ENCODE measurements around the gene CD46. TPM values are rescaled to one million over a fixed set of nuclear protein-coding genes. Genes with fewer than 3 reads are reported as not detected.
A peak's percentile ranks its signal among the peaks of the same experiment; 100 is the strongest.

The CD46 gene
- total RNA-seq, 1 experiment from 2014 or later = 100 TPM

DNA sequence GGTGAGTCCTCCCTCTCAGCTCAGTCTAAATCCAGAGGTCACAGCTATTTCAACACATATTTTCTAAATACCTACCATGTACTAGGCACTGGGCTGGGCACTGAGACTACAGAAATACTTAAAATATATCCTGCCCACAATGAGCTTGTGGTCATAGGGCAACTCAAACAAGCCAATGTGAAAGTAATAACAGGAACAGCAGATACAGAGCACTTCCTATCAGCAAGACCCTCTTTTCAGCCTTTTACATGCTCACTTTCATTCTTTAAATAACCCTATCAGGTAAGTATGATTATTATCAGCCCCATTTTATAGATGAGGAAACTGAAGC lies 87.2 kb downstream of the CD46 start:
- H3K79me2 ChIP-seq (ENCODE audit: insufficient read depth, low read length) = peaks cover 30% of the 10 kb centered on the region; the same call in 1 of the 2 replicates
- H3K9me3 ChIP-seq (ENCODE audit: control insufficient read depth in 1 of 2, insufficient read depth in 1 of 2, low read depth in 1 of 2, low read length in 2 of 2) = no peaks in the 10 kb centered on the region
- H3K4me2 ChIP-seq (ENCODE audit: low read length) = no peak overlapping the region
- H3K36me3 ChIP-seq (ENCODE audit: control insufficient read depth in 1 of 2, insufficient read depth in 2 of 2, low read length in 2 of 2) = no peaks in the 10 kb centered on the region
- TF ChIP-seq SIN3A (IDR thresholded peaks at IDR 0.05; ENCODE audit: low read depth) (no peak), POLR2A (IDR thresholded peaks at IDR 0.05; ENCODE audit: borderline replicate concordance, extremely low read depth, insufficient read depth, insufficient read length) (no peak), EZH2 (IDR thresholded peaks at IDR 0.05) (no peak), YY1 (IDR thresholded peaks at IDR 0.05; ENCODE audit: extremely low read depth, insufficient replicate concordance, low read depth, low read length) (no peak)
- no peak overlapping the region for H3K9ac ChIP-seq (ENCODE audit: low read length)
- H3K4me1 ChIP-seq (ENCODE audit: control insufficient read depth in 1 of 2, insufficient read depth in 2 of 2, low read length in 2 of 2) = no peaks in the 10 kb centered on the region
- BruUV-seq (replicated peaks) = no TSS peak
- H3K9me2 ChIP-seq (ENCODE audit: insufficient read depth) = no peaks in the 10 kb centered on the region
- ChIA-PET CTCF (no interaction called here), RAD21 (ENCODE audit: low non-redundant PET in 1 of 2, low total read pairs in 2 of 2, uncharacterized antibody in 2 of 2, unreplicated experiment in 2 of 2) (no interaction called here), POLR2A (no interaction called here)
- H3K4me3 ChIP-seq (replicated peaks in 1 of 2; ENCODE audit: low read depth in 1 of 2, low read length in 2 of 2) = no peak overlapping the region
- no peaks in the 10 kb centered on the region for H3K27me3 ChIP-seq (ENCODE audit: insufficient read depth, low read length)
- intact Hi-C loops (cut with micrococcal nuclease) = no loop called here
- no peak overlapping the region for H3K27ac ChIP-seq (ENCODE audit: low read depth, low read length)
- no peaks in the 10 kb centered on the region for H4K20me1 ChIP-seq (ENCODE audit: insufficient read depth)
- H2AFZ ChIP-seq (ENCODE audit: low read depth, low read length, poor library complexity, severe bottlenecking) = no peak overlapping the region
- DNase-seq (ENCODE audit: low read depth, low spot score) = no peak
- no peak for ATAC-seq

DNA sequence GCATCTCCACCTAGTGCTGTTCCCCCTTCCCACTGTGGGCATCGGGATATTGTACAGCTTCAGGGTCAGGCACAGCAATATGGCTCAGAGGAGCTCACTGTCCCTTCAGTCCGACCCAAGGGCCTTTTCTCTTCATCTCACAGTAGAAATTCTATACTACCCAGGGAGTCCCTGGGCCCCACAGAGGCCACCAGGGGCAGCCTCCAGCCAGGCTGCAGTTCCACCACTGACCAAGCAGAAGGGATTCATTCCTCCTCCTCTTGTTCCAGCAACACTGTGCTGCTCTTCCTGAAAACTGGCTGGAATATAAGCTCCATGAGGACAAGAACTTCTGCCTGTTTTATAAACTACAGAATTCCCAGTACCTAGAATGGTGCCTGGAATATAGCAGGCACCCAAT lies 88.5 kb downstream of the CD46 start:
- intact Hi-C loops (cut with micrococcal nuclease) = no loop called here
- Histone ChIP-seq H3K36me3 (ENCODE audit: control insufficient read depth in 1 of 2, insufficient read depth in 2 of 2, low read length in 2 of 2) (no peaks in the 10 kb centered on the region), H4K20me1 (ENCODE audit: insufficient read depth) (no peaks in the 10 kb centered on the region), H3K9ac (ENCODE audit: low read length) (no peak overlapping the region), H3K4me2 (ENCODE audit: low read length) (no peak overlapping the region), H3K27ac (ENCODE audit: low read depth, low read length) (no peak overlapping the region), H3K4me3 (replicated peaks in 1 of 2; ENCODE audit: low read depth in 1 of 2, low read length in 2 of 2) (no peak overlapping the region), H3K4me1 (ENCODE audit: control insufficient read depth in 1 of 2, insufficient read depth in 2 of 2, low read length in 2 of 2) (no peaks in the 10 kb centered on the region), H3K79me2 (ENCODE audit: insufficient read depth, low read length) (peaks cover 36% of the 10 kb centered on the region; the same call in 1 of the 2 replicates), H3K9me2 (ENCODE audit: insufficient read depth) (no peaks in the 10 kb centered on the region), H2AFZ (ENCODE audit: low read depth, low read length, poor library complexity, severe bottlenecking) (no peak overlapping the region), H3K27me3 (ENCODE audit: insufficient read depth, low read length) (no peaks in the 10 kb centered on the region), H3K9me3 (ENCODE audit: control insufficient read depth in 1 of 2, insufficient read depth in 1 of 2, low read depth in 1 of 2, low read length in 2 of 2) (no peaks in the 10 kb centered on the region)
- TF ChIP-seq, protein P1, sequence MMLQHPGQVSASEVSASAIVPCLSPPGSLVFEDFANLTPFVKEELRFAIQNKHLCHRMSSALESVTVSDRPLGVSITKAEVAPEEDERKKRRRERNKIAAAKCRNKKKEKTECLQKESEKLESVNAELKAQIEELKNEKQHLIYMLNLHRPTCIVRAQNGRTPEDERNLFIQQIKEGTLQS (IDR thresholded peaks at IDR 0.05) = no peak
- TF ChIP-seq, protein P2, sequence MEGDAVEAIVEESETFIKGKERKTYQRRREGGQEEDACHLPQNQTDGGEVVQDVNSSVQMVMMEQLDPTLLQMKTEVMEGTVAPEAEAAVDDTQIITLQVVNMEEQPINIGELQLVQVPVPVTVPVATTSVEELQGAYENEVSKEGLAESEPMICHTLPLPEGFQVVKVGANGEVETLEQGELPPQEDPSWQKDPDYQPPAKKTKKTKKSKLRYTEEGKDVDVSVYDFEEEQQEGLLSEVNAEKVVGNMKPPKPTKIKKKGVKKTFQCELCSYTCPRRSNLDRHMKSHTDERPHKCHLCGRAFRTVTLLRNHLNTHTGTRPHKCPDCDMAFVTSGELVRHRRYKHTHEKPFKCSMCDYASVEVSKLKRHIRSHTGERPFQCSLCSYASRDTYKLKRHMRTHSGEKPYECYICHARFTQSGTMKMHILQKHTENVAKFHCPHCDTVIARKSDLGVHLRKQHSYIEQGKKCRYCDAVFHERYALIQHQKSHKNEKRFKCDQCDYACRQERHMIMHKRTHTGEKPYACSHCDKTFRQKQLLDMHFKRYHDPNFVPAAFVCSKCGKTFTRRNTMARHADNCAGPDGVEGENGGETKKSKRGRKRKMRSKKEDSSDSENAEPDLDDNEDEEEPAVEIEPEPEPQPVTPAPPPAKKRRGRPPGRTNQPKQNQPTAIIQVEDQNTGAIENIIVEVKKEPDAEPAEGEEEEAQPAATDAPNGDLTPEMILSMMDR (IDR thresholded peaks at IDR 0.05 in 2 of 3, conservative IDR thresholded peaks at IDR 0.05 in 1 of 3; ENCODE audit: borderline replicate concordance in 1 of 3, insufficient read depth in 1 of 3, low read depth in 2 of 3, low read length in 2 of 3) = no peak
- TF ChIP-seq SP1 (IDR thresholded peaks at IDR 0.05; ENCODE audit: low read depth) (no peak), RAD21 (IDR thresholded peaks at IDR 0.05; ENCODE audit: low read depth) (no peak), EGR1 (IDR thresholded peaks at IDR 0.05; ENCODE audit: low read depth) (no peak), ZFX (IDR thresholded peaks at IDR 0.05) (no peak), SRF (IDR thresholded peaks at IDR 0.05; ENCODE audit: low read depth) (no peak), FOSL1 (IDR thresholded peaks at IDR 0.05; ENCODE audit: low read depth) (no peak), CBX3 (IDR thresholded peaks at IDR 0.05; ENCODE audit: low read depth) (no peak), SIN3A (IDR thresholded peaks at IDR 0.05; ENCODE audit: low read depth) (no peak), YY1 (IDR thresholded peaks at IDR 0.05; ENCODE audit: extremely low read depth, insufficient replicate concordance, low read depth, low read length) (no peak)
- TF ChIP-seq, protein P3, sequence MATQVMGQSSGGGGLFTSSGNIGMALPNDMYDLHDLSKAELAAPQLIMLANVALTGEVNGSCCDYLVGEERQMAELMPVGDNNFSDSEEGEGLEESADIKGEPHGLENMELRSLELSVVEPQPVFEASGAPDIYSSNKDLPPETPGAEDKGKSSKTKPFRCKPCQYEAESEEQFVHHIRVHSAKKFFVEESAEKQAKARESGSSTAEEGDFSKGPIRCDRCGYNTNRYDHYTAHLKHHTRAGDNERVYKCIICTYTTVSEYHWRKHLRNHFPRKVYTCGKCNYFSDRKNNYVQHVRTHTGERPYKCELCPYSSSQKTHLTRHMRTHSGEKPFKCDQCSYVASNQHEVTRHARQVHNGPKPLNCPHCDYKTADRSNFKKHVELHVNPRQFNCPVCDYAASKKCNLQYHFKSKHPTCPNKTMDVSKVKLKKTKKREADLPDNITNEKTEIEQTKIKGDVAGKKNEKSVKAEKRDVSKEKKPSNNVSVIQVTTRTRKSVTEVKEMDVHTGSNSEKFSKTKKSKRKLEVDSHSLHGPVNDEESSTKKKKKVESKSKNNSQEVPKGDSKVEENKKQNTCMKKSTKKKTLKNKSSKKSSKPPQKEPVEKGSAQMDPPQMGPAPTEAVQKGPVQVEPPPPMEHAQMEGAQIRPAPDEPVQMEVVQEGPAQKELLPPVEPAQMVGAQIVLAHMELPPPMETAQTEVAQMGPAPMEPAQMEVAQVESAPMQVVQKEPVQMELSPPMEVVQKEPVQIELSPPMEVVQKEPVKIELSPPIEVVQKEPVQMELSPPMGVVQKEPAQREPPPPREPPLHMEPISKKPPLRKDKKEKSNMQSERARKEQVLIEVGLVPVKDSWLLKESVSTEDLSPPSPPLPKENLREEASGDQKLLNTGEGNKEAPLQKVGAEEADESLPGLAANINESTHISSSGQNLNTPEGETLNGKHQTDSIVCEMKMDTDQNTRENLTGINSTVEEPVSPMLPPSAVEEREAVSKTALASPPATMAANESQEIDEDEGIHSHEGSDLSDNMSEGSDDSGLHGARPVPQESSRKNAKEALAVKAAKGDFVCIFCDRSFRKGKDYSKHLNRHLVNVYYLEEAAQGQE (IDR thresholded peaks at IDR 0.05; ENCODE audit: low read depth) = no peak
- BruUV-seq (replicated peaks) = no TSS peak
- RAD21 ChIA-PET (ENCODE audit: low non-redundant PET in 1 of 2, low total read pairs in 2 of 2, uncharacterized antibody in 2 of 2, unreplicated experiment in 2 of 2) = no interaction called here
- CTCF ChIA-PET = interaction anchor here (1.0 to 3.8 kb wide), 3 partner anchors 13 to 157 kb away, joined by 3 to 15 read pairs (median 3); no protein-coding TSS in a partner anchor
- POLR2A ChIA-PET = no interaction called here
- ATAC-seq (peak; percentile 78), DNase-seq (ENCODE audit: low read depth, low spot score) (no peak)

Measured in HCT116 (cell line).